KMS-11 (cell line): ENCODE data around the gene SLC49A4.

Source experiments
- H2AFZ ChIP-seq: fragments of 200-600 bp; sonication (generic); 2 replicates; pipeline ENCODE4 v1.6.1; 2016; ENCODE audit warnings: antibody characterized with exemption, mixed run types, low read depth
- H3K27ac ChIP-seq: fragments of 200-600 bp; sonication (generic); 2 replicates; pipeline ENCODE4 v1.6.1; 2016; ENCODE audit warnings: mild to moderate bottlenecking, mixed run types
- H3K27me3 ChIP-seq: fragments of 200-600 bp; sonication (generic); 2 replicates; pipeline ENCODE4 v1.6.1; 2017; ENCODE audit warnings: mild to moderate bottlenecking, low read depth, mixed run types, moderate library complexity; ENCODE audit not compliant: insufficient read depth
- H3K36me3 ChIP-seq: fragments of 200-600 bp; sonication (generic); 2 replicates; pipeline ENCODE4 v1.6.1; 2017; ENCODE audit warnings: mild to moderate bottlenecking, mixed run types; ENCODE audit not compliant: insufficient read depth
- H3K4me1 ChIP-seq: fragments of 200-600 bp; sonication (generic); 2 replicates; pipeline ENCODE4 v1.6.1; 2016; ENCODE audit warnings: mild to moderate bottlenecking, low read depth, mixed run types; ENCODE audit not compliant: poor library complexity, severe bottlenecking
- H3K4me2 ChIP-seq: fragments of 200-600 bp; sonication (generic); 2 replicates; pipeline ENCODE4 v1.7.0; 2016; ENCODE audit warnings: mild to moderate bottlenecking, mixed run types
- H3K4me3 ChIP-seq: fragments of 200-600 bp; sonication (generic); IDR thresholded peaks from 2 replicates; pipeline ENCODE4 v1.6.1; 2017; ENCODE audit warnings: low read depth, low read length, mixed read lengths; ENCODE audit not compliant: insufficient read depth
- H3K79me2 ChIP-seq: fragments of 200-600 bp; sonication (generic); 2 replicates; pipeline ENCODE4 v1.6.1; 2016; ENCODE audit warnings: low read depth, mixed run types; ENCODE audit not compliant: insufficient read depth
- H3K9ac ChIP-seq: fragments of 200-600 bp; sonication (generic); 2 replicates; pipeline ENCODE4 v1.6.1; 2016; ENCODE audit warnings: mild to moderate bottlenecking, mixed run types
- H4K20me1 ChIP-seq: fragments of 200-600 bp; sonication (generic); 2 replicates; pipeline ENCODE4 v1.6.1; 2016; ENCODE audit warnings: mild to moderate bottlenecking, mixed run types; ENCODE audit not compliant: insufficient read depth
- CTCF ChIP-seq: fragments of 200-600 bp; sonication (generic); conservative IDR thresholded peaks from 2 replicates; pipeline ENCODE4 v1.6.1; 2017; ENCODE audit warnings: low read depth, mild to moderate bottlenecking, antibody characterized with exemption, low read length, moderate library complexity, mixed read lengths

SLC49A4 gene

GRCh38 chr3:122797291-122797690 is 2.4 kb downstream of the SLC49A4 start:
- no peak overlapping the region for H3K4me2 ChIP-seq
- no peak overlapping the region for H3K9ac ChIP-seq
- no peak for TF ChIP-seq CTCF

GRCh38 chr3:122799322-122799721 is 4.5 kb downstream of the SLC49A4 start:
- Histone ChIP-seq H3K4me1 (peaks cover 7% of the 10 kb centered on the region), H3K4me3 (no peak overlapping the region), H3K36me3 (no peaks in the 10 kb centered on the region), H4K20me1 (no peaks in the 10 kb centered on the region), H3K4me2 (no peak overlapping the region), H3K9ac (no peak overlapping the region), H3K79me2 (no peaks in the 10 kb centered on the region), H3K27ac (no peak overlapping the region), H2AFZ (no peak overlapping the region), H3K27me3 (no peaks in the 10 kb centered on the region)
- no peak for TF ChIP-seq CTCF

More at GRCh38 chr3:122797291-122797690, 2.4 kb downstream of the SLC49A4 start:
- H2AFZ ChIP-seq = no peak overlapping the region
- no peak overlapping the region for H3K4me3 ChIP-seq
- H4K20me1 ChIP-seq = no peaks in the 10 kb centered on the region
- no peaks in the 10 kb centered on the region for H3K27me3 ChIP-seq
- H3K36me3 ChIP-seq = no peaks in the 10 kb centered on the region
- H3K4me1 ChIP-seq = peaks cover 15% of the 10 kb centered on the region
- H3K79me2 ChIP-seq = peaks cover 7% of the 10 kb centered on the region; the same call in 1 of the 2 replicates
- no peak overlapping the region for H3K27ac ChIP-seq

GRCh38 chr3:122800031-122800430 is 5.2 kb downstream of the SLC49A4 start:
- Histone ChIP-seq H3K79me2 (no peaks in the 10 kb centered on the region), H3K9ac (no peak overlapping the region), H3K27ac (no peak overlapping the region), H2AFZ (no peak overlapping the region), H3K4me2 (no peak overlapping the region), H3K36me3 (no peaks in the 10 kb centered on the region), H3K4me3 (no peak overlapping the region), H4K20me1 (no peaks in the 10 kb centered on the region), H3K4me1 (peaks cover 7% of the 10 kb centered on the region), H3K27me3 (no peaks in the 10 kb centered on the region)
- no peak for TF ChIP-seq CTCF

- H3K9ac ChIP-seq = no peak overlapping the region
- H3K4me3 ChIP-seq = no peak overlapping the region
- H3K27me3 ChIP-seq = no peaks in the 10 kb centered on the region
- H3K4me1 ChIP-seq = peaks cover 4% of the 10 kb centered on the region
- TF ChIP-seq CTCF = no peak
- H2AFZ ChIP-seq = no peak overlapping the region
- H3K27ac ChIP-seq = no peak overlapping the region
- H4K20me1 ChIP-seq = no peaks in the 10 kb centered on the region
- H3K4me2 ChIP-seq = no peak overlapping the region
- no peaks in the 10 kb centered on the region for H3K79me2 ChIP-seq
- no peaks in the 10 kb centered on the region for H3K36me3 ChIP-seq
These were observed 5.9 kb downstream of the SLC49A4 start for GRCh38 chr3:122800706-122801237.
